ENCODE data around the gene DAPP1. TPM values are rescaled to one million over a fixed set of nuclear protein-coding genes. Genes with fewer than 3 reads are reported as not detected.

The DAPP1 gene
- total RNA-seq, 1 experiment from 2014 or later, result not detected

GRCh38 chr4:99894161-99894997, 77.8 kb downstream of the DAPP1 start, which contains the start of gene LAMTOR3:
Gene LAMTOR3, minus strand, starts transcription at chr4:99894427. Its CDS starts 464 bp downstream, at chr4:99893963.
- Mint-ChIP-seq H3K4me3 (peak within 1 kb of the TSS; percentile 94), H3K36me3 (no peaks in the 10 kb centered on the region), H3K27ac (peak within 1 kb of the TSS; percentile 93), H3K9me3 (no peaks in the 10 kb centered on the region), H3K4me1 (peaks cover 9% of the 10 kb centered on the region), H3K27me3 (ENCODE audit: low read depth) (no peaks in the 10 kb centered on the region)
- ATAC-seq, result peak; percentile 95
- DNase-seq (ENCODE audit: low spot score), result peak; percentile 80
- CTCF ChIA-PET, result interaction anchor here (0.7 to 1.3 kb wide), 5 partner anchors 55 to 217 kb away, joined by 3 to 6 read pairs (median 3); no protein-coding TSS in a partner anchor
- POLR2A ChIA-PET, result interaction anchor here (1.1 to 1.4 kb wide), 3 partner anchors 52 to 56 kb away, joined by 8 to 10 read pairs (median 9); partner anchors contain the start of genes DNAJB14 and H2AZ1
- TF ChIP-seq ATF6 (CRISPR knock-in tag; IDR thresholded peaks at IDR 0.05) (no peak), FOXK1 (CRISPR knock-in tag; IDR thresholded peaks at IDR 0.05) (peak; percentile 62; the same call in 1 of the 2 replicates), MLX (CRISPR knock-in tag; IDR thresholded peaks at IDR 0.05) (no peak), NR2C2 (CRISPR knock-in tag; IDR thresholded peaks at IDR 0.05) (peak; percentile 91), ATF2 (CRISPR knock-in tag; IDR thresholded peaks at IDR 0.05; ENCODE audit: borderline replicate concordance, low read depth) (no peak), ZMAT4 (CRISPR knock-in tag; IDR thresholded peaks at IDR 0.05) (no peak), TCF7 (CRISPR knock-in tag; IDR thresholded peaks at IDR 0.05; ENCODE audit: low read depth) (no peak), ERG (CRISPR knock-in tag; IDR thresholded peaks at IDR 0.05) (no peak), ZNF512 (CRISPR knock-in tag; IDR thresholded peaks at IDR 0.05; ENCODE audit: borderline replicate concordance) (no peak), ATF3 (CRISPR knock-in tag; conservative IDR thresholded peaks at IDR 0.05) (no peak), IRF2 (CRISPR knock-in tag; IDR thresholded peaks at IDR 0.05; ENCODE audit: borderline replicate concordance, low read depth) (no peak), ZBTB43 (CRISPR knock-in tag; IDR thresholded peaks at IDR 0.05) (no peak), ZNF263 (CRISPR knock-in tag; IDR thresholded peaks at IDR 0.05; ENCODE audit: low read depth) (no peak), PRDM15 (CRISPR knock-in tag; IDR thresholded peaks at IDR 0.05) (no peak), EMX1 (CRISPR knock-in tag; IDR thresholded peaks at IDR 0.05) (no peak; the same call in 1 of the 2 replicates), PREB (CRISPR knock-in tag; IDR thresholded peaks at IDR 0.05; ENCODE audit: borderline replicate concordance) (no peak)
